Activated CD4-positive, CD25-positive, alpha-beta regulatory T cell (primary cell): ENCODE data around the gene TMED10.
"Not testable (repeated sequence)": the region's sequence is repeated elsewhere in the genome, so short reads cannot be mapped to it uniquely, and the experiment has no call there.

ENCODE experiments used
- DNase-seq, 4 experiments: peaks; one replicate each; lab custom pipeline; 2025; lab: John Stamatoyannopoulos, UW

TMED10 gene

DNA sequence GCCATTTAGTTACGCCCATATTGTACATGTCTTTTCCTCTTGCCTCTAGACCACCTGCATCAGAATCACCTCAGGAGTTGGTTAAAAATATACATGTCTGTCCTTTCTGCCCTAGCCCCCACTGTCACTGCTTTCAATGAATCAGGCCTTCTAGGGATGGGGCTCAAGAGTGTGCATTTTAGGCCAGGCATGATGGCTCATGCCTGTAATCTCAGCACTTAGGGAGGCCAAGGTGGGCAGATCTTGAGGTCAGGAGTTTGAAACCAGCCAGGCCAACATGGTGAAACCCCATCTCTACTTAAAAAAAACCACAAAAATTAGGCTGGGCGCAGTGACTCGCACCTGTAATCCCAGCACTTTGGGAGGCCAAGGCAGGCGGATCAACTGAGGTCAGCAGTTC lies 13.6 kb upstream of the TMED10 start:
- no peak for DNase-seq

DNA sequence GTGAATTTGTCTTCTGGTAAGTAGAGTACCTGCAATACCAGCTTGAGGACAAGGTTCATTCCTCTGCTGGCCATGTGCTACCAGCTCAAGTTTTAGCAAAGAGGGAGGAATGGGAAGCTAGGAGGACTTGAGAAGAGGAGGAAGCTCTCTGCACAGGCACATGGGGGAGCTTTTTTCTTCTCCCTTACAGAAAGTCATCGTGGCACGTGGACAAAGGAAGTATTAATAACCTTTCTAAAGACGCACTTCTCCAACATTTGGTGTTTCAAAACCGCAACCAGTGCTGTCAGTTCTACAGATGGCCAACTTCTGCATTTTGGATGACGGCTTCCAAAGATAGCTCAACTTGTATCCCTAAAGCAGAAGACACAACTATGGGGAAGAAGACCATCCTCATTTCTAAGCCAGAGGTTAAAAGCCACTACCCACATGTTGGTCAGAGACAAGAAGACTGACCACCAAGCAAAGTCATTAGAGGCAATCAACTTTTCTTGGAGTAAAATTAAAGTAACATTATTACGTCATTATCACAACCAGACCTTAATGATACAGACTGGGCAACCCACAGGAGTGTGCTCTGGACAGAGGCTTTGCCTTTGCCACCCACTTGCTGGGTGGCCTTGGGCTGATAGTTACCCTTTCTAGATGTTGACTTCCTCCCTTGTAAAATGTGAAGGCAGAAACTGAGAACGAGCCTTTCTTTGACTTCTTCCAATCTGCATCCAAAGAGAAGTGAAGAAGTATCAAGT lies 12.3 kb upstream of the TMED10 start:
- no peak for DNase-seq

DNA sequence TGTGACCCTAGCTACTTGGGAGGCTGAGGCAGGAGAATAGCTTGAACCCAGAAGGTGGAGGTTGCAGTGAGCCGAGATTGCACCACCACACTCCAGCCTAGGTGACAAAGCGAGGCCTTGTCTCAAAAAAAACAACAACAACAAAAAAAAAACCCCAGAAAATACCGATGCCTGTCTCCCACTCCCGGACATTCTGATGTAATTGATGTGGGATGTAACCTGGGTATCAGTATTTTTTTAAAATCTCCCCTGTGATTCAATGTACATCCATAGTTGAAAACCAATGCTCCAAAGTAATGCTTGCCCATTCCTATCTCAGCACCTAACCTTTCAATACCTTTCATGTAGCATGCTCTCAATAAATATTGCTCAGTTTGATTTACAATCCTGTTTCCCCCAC lies 11.7 kb upstream of the TMED10 start:
- no peak for DNase-seq

DNA sequence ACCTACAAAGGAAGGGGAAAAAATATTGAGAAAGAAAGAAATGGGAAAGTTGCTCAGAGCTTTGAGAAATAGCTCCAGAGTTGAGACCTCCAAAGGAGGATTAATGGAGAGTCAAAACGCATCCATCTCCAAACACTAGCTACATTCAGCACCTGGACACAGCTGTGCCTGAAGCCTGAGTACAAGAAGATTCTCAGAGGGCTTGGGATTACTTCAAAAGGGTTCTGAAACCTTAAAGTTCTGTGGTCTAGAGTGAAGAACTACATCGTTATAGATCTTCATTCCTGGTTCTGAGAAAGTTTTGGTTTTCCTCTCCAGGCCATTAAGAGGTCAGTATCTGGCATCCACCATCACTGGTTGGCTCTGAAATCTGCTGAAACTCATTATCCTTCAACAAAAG lies 10.5 kb upstream of the TMED10 start:
- DNase-seq: no peak

DNA sequence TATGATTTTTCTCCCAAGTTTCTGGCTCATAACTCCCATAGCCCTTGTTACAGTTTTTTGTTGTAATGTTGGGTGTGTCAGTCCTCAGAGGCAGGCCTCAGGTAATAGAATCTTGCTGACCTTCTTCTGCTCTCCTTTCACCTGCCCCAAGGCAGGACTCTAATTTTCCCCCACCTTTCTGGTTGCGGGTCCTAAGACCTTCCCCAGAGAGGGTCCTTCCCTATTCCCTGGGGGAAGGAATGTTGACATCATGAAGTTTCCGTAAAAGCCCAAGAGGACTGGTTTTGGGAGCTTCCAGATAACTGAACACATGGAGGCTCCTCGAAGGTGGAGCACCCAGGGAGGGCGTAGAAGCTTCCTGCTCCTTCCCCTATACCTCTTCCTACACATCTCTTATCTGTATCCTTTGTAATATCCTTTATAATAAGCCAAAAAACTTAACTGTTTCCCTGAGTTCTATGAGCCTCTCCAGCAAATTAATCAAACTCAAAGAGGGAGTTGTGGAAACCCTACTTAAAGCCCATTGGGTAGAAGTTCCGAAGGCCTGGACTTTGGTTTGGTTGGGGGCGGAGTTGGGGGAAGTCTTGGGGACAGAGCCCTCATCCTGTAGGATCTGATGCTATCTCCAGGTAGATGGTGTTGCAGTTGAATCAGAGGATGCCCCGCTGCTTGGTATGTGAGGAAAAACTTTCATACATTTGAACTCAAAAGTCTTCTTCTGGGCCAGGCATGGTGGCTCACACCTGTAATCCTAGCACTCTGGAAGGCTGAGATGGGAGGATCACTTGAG lies 9.0 kb upstream of the TMED10 start:
- no peak for DNase-seq

DNA sequence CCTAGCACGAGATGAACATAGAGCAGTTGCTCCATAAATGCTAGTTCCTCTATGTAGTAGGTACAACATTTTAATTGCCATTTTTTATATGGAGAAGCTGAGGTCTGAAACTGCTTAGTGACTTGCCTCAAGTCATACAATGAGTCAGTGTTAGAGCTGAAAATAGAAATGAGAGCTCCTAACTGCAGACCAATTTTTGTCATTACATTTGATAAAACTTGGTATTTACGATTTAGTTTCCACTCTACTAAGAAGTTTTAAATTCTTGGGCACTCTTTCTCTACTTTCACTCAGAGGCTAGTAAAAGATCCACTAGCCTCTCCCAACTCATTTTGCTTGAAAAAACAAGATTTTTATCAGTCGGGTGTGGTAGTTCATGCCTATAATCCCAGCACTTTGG lies 8.1 kb upstream of the TMED10 start:
- no peak for DNase-seq

DNA sequence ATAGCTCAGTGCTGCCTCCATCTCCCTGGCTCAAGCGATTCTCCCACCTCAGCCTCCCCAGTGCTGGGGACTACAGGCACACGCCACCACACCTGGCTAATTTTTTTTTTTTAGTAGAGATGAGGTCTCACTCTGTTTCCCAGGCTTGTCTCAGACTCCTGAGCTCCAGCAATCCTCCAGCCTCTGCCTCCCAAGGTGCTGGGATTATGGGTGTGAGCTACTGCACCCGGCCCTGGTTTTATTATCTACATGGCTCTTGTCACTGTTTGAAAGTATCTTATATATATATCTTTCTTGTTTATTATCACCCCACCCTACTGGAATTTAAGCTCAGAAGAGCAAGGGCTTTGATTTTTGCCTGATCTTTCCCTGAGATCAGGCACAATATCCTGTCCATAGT lies 7.6 kb upstream of the TMED10 start:
- DNase-seq: no peak

DNA sequence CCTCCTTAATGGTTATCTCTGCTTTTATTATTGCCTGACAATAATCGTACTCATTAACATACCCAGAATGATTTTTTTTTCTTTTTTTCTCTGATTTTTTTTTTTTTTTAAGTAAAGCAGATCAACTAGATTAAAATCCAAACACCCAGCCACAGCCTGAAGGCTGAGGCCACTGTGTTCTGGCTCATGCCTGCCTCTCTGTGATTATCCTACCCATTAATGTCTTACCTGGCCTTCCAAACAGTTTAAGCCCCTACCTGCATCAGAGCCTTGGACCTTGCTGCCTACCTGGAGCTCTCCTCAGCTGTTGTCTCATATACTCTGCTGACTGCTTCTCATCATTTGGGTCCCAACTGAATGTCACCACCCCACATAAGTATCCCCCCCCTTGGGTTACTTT lies 6.8 kb upstream of the TMED10 start:
- DNase-seq: no peak

DNA sequence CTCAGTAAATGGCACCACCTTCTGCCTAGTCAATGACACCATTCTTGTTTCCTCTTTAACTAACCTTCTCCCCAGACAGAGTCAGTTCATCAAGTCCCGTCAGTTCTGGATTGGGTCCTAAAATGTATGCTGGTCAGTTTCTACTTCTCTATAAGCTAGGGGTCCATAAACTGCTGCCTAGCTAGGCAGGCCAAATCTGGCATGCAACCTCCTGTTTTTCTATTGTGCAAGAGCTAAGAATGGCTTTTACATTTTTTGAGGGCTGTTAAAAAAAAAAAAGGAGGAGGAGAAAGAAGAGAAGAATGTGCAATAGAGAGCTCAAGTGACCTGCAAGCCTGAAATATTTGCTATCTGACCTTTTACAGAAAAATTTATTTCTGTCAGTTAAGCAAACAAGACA lies 6.4 kb upstream of the TMED10 start:
- DNase-seq: no peak

DNA sequence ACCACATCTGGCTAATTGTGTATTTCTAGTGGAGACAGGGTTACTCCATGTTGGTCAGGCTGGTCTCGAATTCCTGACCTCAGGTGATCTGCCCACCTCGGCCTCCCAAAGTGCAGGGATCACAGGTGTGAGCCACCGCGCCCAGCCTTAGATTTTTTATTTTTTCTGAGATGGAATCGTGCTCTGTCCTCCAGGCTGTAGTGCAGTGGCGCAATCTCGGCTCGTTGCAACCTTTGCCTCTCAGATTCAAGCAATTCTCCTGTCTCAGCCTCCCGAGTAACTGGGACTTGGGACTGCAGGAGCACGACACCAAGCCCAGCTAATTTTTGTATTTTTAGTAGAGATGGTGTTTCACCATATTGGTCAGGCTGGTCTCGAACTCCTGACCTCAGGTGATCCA lies 5.8 kb upstream of the TMED10 start:
- DNase-seq: not testable (repeated sequence)

DNA sequence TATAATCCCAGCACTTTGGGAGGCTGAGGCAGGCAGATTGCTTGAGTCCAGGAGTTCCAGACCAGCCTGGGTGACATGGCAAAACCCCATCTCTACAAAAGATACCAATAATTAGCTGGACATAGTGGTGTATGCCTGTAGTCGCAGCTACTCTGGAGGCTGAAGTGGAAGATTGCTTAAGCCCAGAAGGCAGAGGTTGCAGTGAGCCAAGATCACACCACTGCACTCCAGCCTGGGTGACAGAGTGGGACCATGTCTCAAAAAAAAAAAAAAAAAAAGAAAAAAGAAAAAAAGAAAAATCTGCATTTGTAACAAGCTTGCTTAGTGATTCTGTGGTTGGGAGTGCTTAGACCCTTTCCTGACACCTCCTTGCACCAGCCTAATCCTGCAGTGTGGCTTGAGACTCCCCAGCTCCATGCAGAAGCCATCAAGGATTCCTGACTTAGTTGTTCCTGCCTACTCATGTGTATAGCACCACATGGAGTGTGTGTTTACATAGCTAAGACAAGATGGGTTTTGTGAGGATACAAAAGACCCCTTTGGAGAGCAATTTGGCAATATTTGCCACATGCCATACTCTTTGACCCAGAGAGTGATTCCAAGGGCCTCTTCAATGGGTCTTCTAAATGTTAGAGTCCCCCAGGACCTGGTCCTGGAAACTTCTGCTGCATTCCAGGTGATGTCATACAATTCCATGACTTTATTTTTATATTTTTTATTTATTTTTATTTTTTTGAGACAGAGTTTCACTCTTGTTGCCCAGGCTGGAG lies 5.1 kb upstream of the TMED10 start:
- no peak for DNase-seq

DNA sequence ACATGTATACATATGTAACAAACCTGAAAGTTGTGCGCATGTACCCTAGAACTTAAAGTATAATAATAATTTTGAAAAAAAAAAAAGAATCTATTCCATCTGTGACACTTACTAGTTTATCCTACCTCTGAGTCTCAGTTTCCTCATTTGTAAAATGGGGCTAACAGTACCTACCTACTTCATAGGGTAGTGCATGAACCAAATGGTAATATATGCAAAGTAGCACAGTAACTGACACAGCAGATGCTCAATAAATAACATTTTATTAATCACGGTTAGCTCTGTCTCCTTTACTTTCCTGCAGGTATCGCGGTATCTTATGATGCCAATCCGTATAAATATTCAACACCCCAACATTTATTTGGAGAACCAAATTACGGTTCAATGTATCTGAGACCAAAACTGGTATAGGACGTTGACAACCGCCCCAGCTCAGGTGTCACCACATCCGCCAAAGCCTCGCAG lies 703 bp downstream of the TMED10 start:
- no peak for DNase-seq

DNA sequence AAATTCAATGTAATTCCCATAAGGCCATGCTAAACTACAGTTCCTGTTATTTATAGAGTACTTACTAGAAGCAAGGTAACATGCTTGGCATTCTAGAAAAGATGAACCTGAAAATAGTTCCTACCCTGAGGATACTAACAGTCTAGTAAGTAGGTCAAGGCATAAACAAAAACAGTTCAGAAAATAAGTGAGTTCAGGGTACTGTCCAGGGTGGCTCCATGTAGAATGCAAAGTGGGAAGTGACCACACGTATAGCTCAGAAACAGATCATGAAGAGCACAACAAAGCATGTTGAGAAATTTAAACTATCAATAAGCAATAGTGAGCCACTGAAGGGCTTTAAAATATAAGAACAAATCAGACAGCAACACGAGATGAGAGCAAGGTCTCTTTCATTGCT lies 2.3 kb downstream of the TMED10 start:
- DNase-seq: no peak

DNA sequence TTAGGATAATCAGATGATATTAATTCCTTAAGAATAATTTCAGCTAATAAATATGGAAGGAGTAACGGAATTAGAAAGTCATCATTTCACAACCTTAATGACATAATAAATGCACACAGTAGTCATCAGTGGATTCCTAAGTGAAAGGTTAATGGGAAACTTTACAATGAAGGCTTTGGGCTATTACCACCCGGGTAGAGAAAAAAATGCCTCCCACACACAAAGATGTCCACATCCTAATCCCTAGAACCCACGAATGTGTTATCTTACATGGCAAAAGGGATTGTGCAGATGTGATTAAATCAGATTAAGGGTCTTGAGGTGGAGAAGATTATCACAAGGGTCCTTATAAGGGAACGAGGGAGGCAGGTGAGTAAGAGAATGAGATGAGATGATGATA lies 5.6 kb downstream of the TMED10 start:
- DNase-seq: no peak

DNA sequence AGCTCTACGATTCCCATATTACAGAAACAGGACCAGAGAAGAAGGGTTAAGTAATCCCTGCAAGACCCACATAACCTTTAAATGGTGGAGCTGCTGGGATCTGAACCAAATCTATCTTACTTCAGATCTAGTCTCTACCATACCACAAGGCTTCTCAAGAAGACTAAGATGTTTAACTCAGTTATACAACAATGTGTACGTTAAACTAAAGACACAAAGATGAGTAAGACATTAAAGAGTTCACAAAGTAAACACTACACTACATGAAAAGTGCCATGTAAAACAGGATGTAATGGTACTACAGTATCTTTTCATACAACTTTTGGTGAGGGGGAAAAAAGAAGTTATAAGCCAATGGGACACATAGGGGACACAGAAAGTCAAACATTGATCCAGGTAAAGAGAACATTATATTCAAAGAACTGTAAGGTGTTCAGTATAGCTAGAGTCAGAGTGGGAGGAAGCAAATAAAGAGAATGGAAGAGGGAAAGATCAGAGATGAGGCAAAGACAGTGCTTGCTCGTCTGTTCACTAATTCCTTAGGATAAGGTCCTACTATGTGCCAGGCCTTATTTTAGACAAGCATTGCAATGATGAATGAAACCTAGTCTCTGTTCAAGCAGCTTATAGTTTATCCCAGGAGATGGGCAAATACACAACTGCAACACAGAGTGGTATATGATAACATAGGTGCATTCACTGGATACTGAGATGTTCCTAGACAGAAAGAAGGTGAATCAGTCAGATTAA lies 7.7 kb downstream of the TMED10 start:
- no peak for DNase-seq

DNA sequence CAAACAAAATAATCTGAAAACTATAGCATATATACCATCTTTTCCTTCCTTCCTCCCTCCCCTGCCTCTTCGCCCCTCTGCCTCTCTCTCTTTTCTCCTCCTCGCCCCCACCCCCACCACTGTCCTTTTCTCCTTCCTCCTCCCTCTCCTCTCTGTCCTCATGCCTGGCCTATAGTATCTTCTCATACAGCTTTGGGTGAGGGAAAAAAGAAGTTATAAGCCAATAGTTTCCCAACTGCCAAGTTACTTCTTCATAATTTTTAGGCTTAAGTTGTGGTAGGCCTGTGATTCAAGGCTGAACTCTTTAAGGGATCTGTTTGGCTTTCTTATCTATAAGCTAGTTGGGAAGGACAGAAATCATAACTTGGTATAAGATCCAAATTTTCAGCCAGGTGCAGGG lies 9.1 kb downstream of the TMED10 start:
- DNase-seq: no peak

DNA sequence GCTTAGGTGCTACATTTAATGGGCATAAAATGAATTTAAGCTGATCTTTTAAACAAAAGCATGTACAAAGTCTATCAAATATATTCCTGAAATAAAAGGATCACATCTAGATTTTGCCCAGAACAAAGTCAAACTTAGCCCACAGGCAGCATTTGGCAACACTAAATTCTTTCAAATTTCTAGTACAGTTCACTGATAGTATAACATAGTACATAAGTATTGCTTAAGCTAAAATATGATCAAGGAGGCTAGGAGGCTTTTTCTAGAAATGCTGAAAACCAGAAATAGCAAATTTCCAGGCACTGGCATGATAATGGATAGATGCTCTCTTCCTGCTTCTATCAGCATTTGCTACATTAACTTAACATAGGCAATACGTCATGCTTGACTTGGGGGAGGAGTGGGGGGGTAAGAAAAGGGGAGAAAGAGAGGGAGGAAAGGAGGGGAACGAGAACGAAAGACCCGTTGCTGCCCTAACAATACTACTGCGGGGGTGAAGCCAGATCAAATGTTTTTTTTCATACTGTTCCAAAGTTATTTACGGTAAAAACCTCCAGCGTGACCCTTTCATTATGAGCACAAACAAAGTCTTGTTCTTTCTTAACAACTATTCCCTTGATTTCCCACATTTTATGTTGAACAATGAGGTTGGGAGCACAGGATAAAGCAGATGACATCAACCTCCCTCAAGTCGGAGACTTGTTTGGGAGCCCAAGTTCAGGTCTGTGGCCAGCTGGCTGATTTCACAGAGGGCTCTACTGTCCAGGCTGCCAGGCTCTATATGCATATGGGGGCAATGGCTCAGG lies 10.6 kb downstream of the TMED10 start:
- DNase-seq: no peak

DNA sequence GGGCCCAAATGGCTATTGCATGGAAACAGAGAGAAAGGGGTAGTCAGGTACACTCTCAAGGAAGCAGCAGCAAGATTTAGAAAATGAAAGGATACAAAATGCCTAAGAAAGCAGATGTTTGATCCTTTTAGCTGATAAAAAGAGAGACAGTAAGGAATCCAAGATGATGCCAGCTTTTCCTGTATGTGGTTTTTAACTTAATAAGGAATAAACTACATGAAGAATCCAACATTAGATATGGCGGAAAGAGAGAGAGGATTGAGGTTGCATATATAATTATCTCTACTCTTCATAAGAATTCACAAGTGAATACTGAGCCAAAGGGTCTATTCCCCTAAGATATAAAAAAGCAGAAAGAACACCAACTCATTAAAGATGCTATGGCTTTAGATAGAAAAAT lies 11.6 kb downstream of the TMED10 start:
- DNase-seq: no peak

DNA sequence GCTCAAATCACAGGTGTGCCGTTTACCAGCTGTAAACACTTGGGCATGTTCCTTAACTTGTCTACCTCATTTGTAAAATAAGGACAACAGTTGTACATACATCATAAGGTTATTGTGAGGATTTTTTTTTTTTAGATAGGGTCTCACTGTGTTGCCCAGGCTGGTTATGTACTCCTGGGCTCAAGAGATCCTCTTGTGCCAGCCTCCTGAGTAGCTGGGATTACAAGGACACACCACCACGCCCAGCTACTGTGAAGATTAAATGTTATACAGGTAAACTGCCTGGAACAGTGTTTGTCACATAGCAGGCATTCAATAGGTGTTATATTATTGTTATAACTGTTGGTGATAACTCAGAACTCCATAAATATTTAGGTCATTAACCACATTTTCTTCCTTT lies 12.7 kb downstream of the TMED10 start:
- DNase-seq: no peak

DNA sequence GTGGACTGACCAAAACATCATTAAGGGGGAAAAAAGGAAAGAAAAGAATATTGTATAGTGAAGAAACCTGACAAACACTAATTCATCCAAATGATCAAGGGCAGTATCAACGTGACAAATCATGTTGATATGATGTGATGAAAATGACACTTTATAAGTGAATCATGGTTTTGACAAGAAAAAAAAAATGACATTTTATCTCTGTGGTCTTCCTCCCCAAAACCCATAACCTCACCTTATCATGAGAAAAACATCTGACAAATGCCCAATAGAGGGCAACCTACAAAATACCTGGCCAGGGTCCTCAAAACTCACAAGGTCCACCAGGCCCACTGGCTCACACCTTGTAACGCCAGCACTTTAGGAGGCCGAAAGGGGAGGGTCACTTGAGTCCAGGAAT lies 13.8 kb downstream of the TMED10 start:
- no peak for DNase-seq
